DND-41 (cell line): Measurements from ENCODE around the gene CD82.

ENCODE experiments used
- ATAC-seq: fragments of 200-7000 bp; cut with Tn5 transposase; 3 replicates; pipeline ENCODE4 v1.9.1; 2021; ENCODE audit warnings: low read depth; ENCODE audit not compliant: insufficient read depth
- DNase-seq: peaks from one replicate; pipeline ENCODE4 v3.0.0-alpha.2; 2020
- H2AFZ ChIP-seq: 2 replicates; pipeline ENCODE4 v1.6.0; 2012; ENCODE audit warnings: low read depth, low read length
- H3K27ac ChIP-seq: 2 replicates; pipeline ENCODE4 v1.5.1; 2012; ENCODE audit warnings: low read length, inconsistent platforms
- H3K27me3 ChIP-seq: fragments of 200-600 bp; sonication (generic); 2 replicates; pipeline ENCODE4 v1.6.0; 2012; ENCODE audit warnings: low read length, mild to moderate bottlenecking, inconsistent platforms; ENCODE audit not compliant: insufficient read depth, poor library complexity
- H3K36me3 ChIP-seq: 2 replicates; pipeline ENCODE4 v1.5.1; 2012; ENCODE audit warnings: low read length, inconsistent platforms; ENCODE audit not compliant: insufficient read depth
- H3K4me1 ChIP-seq: 2 replicates; pipeline ENCODE4 v1.5.1; 2012; ENCODE audit warnings: mild to moderate bottlenecking, low read length; ENCODE audit not compliant: insufficient read depth
- H3K4me2 ChIP-seq: 2 replicates; pipeline ENCODE4 v1.6.0; 2012; ENCODE audit warnings: mild to moderate bottlenecking, moderate library complexity, low read length, inconsistent platforms; ENCODE audit not compliant: insufficient read depth
- H3K4me3 ChIP-seq, 2 experiments: fragments of 200-600 bp in 1 of 2; shearing (Covaris generic) in 1 of 2; 2 replicates each; pipeline ENCODE4 v1.5.1; 2012 to 2016; ENCODE audit warnings: inconsistent platforms in 2 of 2, low read length in 2 of 2, mild to moderate bottlenecking in 2 of 2, low read depth in 1 of 2, moderate library complexity in 1 of 2
- H3K79me2 ChIP-seq: 2 replicates; pipeline ENCODE4 v1.6.0; 2012; ENCODE audit warnings: low read length, inconsistent platforms; ENCODE audit not compliant: insufficient read depth
- H3K9ac ChIP-seq: 2 replicates; pipeline ENCODE4 v1.6.0; 2012; ENCODE audit warnings: low read depth, mild to moderate bottlenecking, inconsistent platforms, low read length, moderate library complexity
- H3K9me3 ChIP-seq: 2 replicates; pipeline ENCODE4 v1.5.1; 2012; ENCODE audit warnings: low read length, moderate library complexity, mild to moderate bottlenecking, inconsistent platforms; ENCODE audit not compliant: insufficient read depth, severe bottlenecking
- H4K20me1 ChIP-seq: 2 replicates; pipeline ENCODE4 v1.6.0; 2012; ENCODE audit warnings: low read length; ENCODE audit not compliant: insufficient read depth
- EZH2 ChIP-seq: IDR thresholded peaks from 3 replicates; pipeline ENCODE4 v1.6.1; 2012; ENCODE audit warnings: borderline replicate concordance, low read depth, mild to moderate bottlenecking, moderate library complexity, low read length, inconsistent platforms; ENCODE audit not compliant: severe bottlenecking
- TF ChIP-seq, protein P1 (sequence below): IDR thresholded peaks from 2 replicates; pipeline ENCODE4 v1.5.1; 2012; ENCODE audit warnings: borderline replicate concordance, low read length, moderate library complexity, mild to moderate bottlenecking; ENCODE audit not compliant: poor library complexity, severe bottlenecking; ENCODE audit errors: extremely low read depth

CD82 gene, protein sequence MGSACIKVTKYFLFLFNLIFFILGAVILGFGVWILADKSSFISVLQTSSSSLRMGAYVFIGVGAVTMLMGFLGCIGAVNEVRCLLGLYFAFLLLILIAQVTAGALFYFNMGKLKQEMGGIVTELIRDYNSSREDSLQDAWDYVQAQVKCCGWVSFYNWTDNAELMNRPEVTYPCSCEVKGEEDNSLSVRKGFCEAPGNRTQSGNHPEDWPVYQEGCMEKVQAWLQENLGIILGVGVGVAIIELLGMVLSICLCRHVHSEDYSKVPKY

DNA sequence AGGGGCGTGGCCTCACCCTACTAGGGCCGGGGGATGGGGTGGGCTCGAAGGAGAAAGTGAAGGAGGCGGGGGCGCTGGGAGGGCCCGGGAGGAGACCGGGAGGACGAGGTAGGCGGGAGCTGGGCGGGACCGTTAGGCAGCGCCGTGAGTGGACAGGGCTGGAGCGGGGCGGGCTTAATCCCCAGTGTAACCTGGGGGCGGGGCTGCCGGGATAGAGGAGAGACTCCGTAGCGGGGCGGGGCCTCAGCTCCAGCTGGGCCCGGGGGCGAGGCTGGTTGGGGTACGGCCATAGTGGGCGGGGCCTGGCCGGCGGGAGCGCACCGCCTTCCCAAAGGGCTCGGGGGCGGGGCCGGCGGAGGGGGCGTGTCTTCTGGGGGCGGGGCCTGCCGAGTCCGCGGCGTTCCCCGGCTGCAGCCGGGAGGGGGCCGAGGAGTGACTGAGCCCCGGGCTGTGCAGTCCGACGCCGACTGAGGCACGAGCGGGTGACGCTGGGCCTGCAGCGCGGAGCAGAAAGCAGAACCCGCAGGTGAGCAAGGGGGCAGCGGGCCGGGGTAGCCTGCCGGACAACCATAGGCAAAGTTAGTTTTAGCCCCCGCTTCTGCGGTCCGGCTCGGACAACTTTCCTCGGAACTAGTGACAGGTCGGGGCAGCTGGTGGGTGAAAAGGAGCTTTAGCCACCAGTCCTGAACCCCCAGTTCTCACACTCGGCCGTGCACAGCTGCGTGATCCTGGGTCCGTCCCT lies at the start of gene CD82:
Gene CD82, plus strand, starts transcription at position 453 of the 742 bp plus-strand sequence. CDS start 29,000 bp downstream, outside the sequence.
- Histone ChIP-seq H3K4me2 (peak within 1 kb of the TSS; percentile 85), H3K27me3 (no peaks in the 10 kb centered on the region), H3K79me2 (peaks cover 45% of the 10 kb centered on the region), H3K9me3 (no peaks in the 10 kb centered on the region), H2AFZ (peak within 1 kb of the TSS; percentile 57), H3K4me1 (peaks cover 64% of the 10 kb centered on the region), H3K36me3 (peaks cover 21% of the 10 kb centered on the region), H4K20me1 (peaks cover 30% of the 10 kb centered on the region), H3K4me3 (peak within 1 kb of the TSS; percentile 69 to 96), H3K9ac (peak within 1 kb of the TSS; percentile 82), H3K27ac (peak within 1 kb of the TSS; percentile 95)
- TF ChIP-seq, protein P1, sequence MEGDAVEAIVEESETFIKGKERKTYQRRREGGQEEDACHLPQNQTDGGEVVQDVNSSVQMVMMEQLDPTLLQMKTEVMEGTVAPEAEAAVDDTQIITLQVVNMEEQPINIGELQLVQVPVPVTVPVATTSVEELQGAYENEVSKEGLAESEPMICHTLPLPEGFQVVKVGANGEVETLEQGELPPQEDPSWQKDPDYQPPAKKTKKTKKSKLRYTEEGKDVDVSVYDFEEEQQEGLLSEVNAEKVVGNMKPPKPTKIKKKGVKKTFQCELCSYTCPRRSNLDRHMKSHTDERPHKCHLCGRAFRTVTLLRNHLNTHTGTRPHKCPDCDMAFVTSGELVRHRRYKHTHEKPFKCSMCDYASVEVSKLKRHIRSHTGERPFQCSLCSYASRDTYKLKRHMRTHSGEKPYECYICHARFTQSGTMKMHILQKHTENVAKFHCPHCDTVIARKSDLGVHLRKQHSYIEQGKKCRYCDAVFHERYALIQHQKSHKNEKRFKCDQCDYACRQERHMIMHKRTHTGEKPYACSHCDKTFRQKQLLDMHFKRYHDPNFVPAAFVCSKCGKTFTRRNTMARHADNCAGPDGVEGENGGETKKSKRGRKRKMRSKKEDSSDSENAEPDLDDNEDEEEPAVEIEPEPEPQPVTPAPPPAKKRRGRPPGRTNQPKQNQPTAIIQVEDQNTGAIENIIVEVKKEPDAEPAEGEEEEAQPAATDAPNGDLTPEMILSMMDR = peak; percentile 41
- no peak for TF ChIP-seq EZH2
- ATAC-seq (peak; percentile 73), DNase-seq (peak; percentile 99)

DNA sequence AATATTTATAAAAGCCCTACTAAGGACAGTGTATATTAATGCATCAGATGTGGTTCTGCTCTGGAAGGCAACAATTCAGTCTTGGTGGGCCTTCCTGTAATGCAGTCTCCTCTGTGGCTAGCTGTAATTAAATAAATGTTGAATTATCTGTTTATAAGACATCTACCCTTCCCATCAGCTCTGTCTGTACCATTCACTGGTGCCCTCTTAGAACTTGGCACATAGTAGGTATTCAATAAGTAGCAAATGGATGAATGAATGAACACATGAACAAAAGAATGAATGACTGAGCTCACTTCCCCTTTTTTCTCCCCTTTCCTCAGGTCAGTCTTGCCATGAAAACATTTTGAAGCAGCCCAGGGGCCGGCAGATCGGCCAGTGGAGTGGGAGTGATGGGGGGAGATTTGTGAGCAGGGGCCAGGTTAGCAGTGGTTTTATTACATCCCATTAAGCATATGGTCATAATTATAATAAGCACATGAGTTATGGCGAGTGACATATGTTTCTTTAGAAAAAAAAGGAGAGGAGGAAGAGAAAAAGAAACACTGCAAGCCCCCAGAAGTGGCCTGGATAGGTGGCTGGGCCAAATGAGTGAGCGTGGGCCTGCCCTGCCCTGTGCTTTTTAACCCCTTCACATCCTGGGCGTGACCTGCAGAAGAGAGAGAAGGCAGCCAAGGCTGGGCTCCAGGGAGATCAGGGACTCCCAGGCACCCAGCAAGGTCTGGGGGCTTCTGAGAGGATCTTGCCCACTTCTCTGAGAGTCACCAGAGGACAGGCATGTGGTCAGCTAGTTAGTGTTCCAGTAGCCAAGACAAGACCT lies 48.6 kb upstream of the CD82 start:
- Histone ChIP-seq H3K79me2 (no peaks in the 10 kb centered on the region), H3K4me1 (no peaks in the 10 kb centered on the region), H3K27ac (no peak overlapping the region), H3K27me3 (peaks cover 5% of the 10 kb centered on the region), H2AFZ (no peak overlapping the region), H4K20me1 (no peaks in the 10 kb centered on the region), H3K9ac (no peak overlapping the region), H3K4me3 (no peak overlapping the region), H3K36me3 (no peaks in the 10 kb centered on the region), H3K4me2 (no peak overlapping the region), H3K9me3 (no peaks in the 10 kb centered on the region)
- ATAC-seq (no peak), DNase-seq (no peak)
- no peak for TF ChIP-seq EZH2
- TF ChIP-seq, protein P1 = no peak

- no peaks in the 10 kb centered on the region for H3K4me1 ChIP-seq
- peaks cover 4% of the 10 kb centered on the region for H3K27me3 ChIP-seq
- H3K36me3 ChIP-seq = no peaks in the 10 kb centered on the region
- H3K79me2 ChIP-seq = no peaks in the 10 kb centered on the region
- no peak overlapping the region for H3K27ac ChIP-seq
- TF ChIP-seq, protein P1 = no peak
- TF ChIP-seq EZH2 = no peak
- no peak overlapping the region for H3K4me2 ChIP-seq
- no peak for DNase-seq
- no peak overlapping the region for H2AFZ ChIP-seq
- H3K4me3 ChIP-seq = no peak overlapping the region
- no peak for ATAC-seq
- H3K9ac ChIP-seq = no peak overlapping the region
- H3K9me3 ChIP-seq = no peaks in the 10 kb centered on the region
- H4K20me1 ChIP-seq = no peaks in the 10 kb centered on the region
Observed at GRCh38 chr11:44517541-44517940, 47.9 kb upstream of the CD82 start.
